ENCODE measurements around the gene DCN. TPM values are rescaled to one million over a fixed set of nuclear protein-coding genes. Genes with fewer than 3 reads are reported as not detected.

Gene DCN
- polyA plus RNA-seq, 3 donors, result 459 to 519 (median 484) TPM

DNA sequence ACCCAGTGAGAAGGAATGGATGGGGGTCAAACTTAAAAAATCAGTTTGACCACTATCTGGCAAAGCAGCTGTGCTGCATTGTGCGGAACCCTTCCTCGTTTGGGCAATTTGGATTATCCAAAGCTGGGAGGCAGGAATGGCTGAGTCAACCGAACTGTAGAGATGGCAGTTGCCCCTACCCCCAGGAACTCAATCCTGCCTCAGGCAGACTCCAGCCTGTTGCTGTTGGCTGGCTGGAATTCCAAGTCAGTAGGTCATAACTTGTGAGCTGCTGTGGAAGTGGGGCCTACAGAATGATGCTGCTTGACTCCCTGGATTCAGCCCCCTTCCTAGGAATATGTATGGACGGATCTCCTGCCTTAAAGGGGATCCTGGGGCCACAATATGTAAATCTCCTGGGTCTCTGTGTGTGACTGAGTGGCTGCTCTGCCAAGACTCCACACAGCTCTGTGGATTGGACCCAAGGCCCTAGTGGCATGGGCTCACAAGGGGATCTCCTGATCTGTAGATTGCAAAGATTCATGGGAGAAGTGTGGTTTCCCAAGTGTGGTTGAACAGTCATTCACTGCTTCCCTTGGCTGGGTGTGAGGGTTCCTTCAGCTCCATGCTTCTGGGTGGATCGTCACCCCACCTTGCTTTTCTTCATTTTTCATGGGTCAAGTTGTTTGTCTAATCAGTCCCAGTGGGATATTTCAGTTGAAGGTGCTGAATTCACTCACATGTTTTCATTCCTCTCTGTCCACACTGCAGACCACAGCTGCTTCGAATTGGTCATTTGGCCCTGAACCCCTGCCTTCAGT lies 90.5 kb downstream of the DCN start:
- DNase-seq (ENCODE audit: extremely low read depth in 1 of 11, low read depth in 9 of 11, low spot score in 4 of 11), result no peak

Other genes starting within 250 kb of the DCN start
- not detected for gene CCER1, start 227.6 kb downstream of the DCN start, polyA plus RNA-seq (ENCODE audit: insufficient read length in 3 of 3)
- not detected for gene EPYC, start 177.8 kb downstream of the DCN start, polyA plus RNA-seq (ENCODE audit: insufficient read length in 3 of 3)
- gene KERA, start 124.8 kb downstream of the DCN start, polyA plus RNA-seq (ENCODE audit: insufficient read length in 3 of 3), result not detected
- gene LUM, start 71.3 kb downstream of the DCN start, polyA plus RNA-seq (ENCODE audit: insufficient read length in 3 of 3), result 10 to 100 TPM; 48.5 to 54.1 (median 52.3) TPM